HepG2 (cell line): ENCODE data around the gene PEBP1. TPM values are rescaled to one million over a fixed set of nuclear protein-coding genes. Genes with fewer than 3 reads are reported as not detected.

ENCODE experiments used
- ATF5 ChIP-seq: sonication (generic); formaldehyde crosslinking; IDR thresholded peaks from 2 replicates; pipeline ENCODE4 v1.4.0; 2020; ENCODE audit warnings: mild to moderate bottlenecking, low read depth, missing genetic modification reagents
- BCL6 ChIP-seq: IDR thresholded peaks from 2 replicates; pipeline ENCODE4 v1.6.1; 2016; ENCODE audit warnings: missing genetic modification reagents, missing compliant biosample characterization
- CREB1 ChIP-seq, 2 experiments: fragments of 450-650 bp in 1 of 2; IDR thresholded peaks; 2 replicates each; pipeline ENCODE4 v1.6.1; 2016 to 2017; ENCODE audit warnings: control low read depth in 1 of 2, mild to moderate bottlenecking in 1 of 2, missing compliant biosample characterization in 1 of 2, missing genetic modification characterization in 1 of 2
- HDAC1 ChIP-seq: sonication (generic); formaldehyde crosslinking; IDR thresholded peaks from 2 replicates; pipeline ENCODE4 v1.5.1; 2020; ENCODE audit warnings: mild to moderate bottlenecking, missing genetic modification reagents
- HIC2 ChIP-seq: sonication (generic); formaldehyde crosslinking; IDR thresholded peaks from 2 replicates; pipeline ENCODE4 v1.9.0; 2022; ENCODE audit warnings: low read depth, missing genetic modification reagents
- IRF2 ChIP-seq: IDR thresholded peaks from 2 replicates; pipeline ENCODE4 v1.6.1; 2018; ENCODE audit warnings: missing genetic modification reagents, missing compliant biosample characterization
- JUN ChIP-seq: sonication (generic); formaldehyde crosslinking; IDR thresholded peaks from 2 replicates; pipeline ENCODE4 v1.4.0; 2020; ENCODE audit warnings: mild to moderate bottlenecking, missing genetic modification reagents
- KAT2B ChIP-seq: fragments of 150-350 bp; IDR thresholded peaks from 2 replicates; pipeline ENCODE4 v1.6.1; 2014; ENCODE audit warnings: low read depth, low read length, borderline replicate concordance
- KAT8 ChIP-seq: IDR thresholded peaks from 2 replicates; pipeline ENCODE4 v1.6.1; 2016; ENCODE audit warnings: missing genetic modification reagents, missing compliant biosample characterization
- MIXL1 ChIP-seq: IDR thresholded peaks from 2 replicates; pipeline ENCODE4 v1.6.1; 2016
- NCOA2 ChIP-seq: sonication (generic); formaldehyde crosslinking; IDR thresholded peaks from 2 replicates; pipeline ENCODE4 v1.8.0; 2022; ENCODE audit warnings: inconsistent platforms
- NKX3-1 ChIP-seq: sonication (generic); formaldehyde crosslinking; IDR thresholded peaks from 2 replicates; pipeline ENCODE4 v1.5.0; 2020; ENCODE audit warnings: missing genetic modification reagents
- NR2F2 ChIP-seq: IDR thresholded peaks from 2 replicates; pipeline ENCODE4 v1.6.1; 2012; ENCODE audit warnings: low read depth, inconsistent platforms, borderline replicate concordance
- NRL ChIP-seq: sonication (generic); formaldehyde crosslinking; IDR thresholded peaks from 2 replicates; pipeline ENCODE4 v1.5.0; 2020; ENCODE audit warnings: missing genetic modification reagents, mild to moderate bottlenecking, moderate library complexity, borderline replicate concordance
- RXRB ChIP-seq: IDR thresholded peaks from 2 replicates; pipeline ENCODE4 v1.6.1; 2016; ENCODE audit warnings: borderline replicate concordance, missing genetic modification reagents, missing compliant biosample characterization
- THRA ChIP-seq: sonication (generic); formaldehyde crosslinking; IDR thresholded peaks from 2 replicates; pipeline ENCODE4 v1.4.0; 2020; ENCODE audit warnings: missing genetic modification reagents, borderline replicate concordance
- ZNF264 ChIP-seq: sonication (generic); formaldehyde crosslinking; IDR thresholded peaks from 2 replicates; pipeline ENCODE4 v1.4.0; 2020; ENCODE audit warnings: missing genetic modification reagents
- ZNF629 ChIP-seq: sonication (generic); formaldehyde crosslinking; conservative IDR thresholded peaks from 2 replicates; pipeline ENCODE4 v1.5.0; 2020; ENCODE audit warnings: missing genetic modification reagents
- ZNF674 ChIP-seq: sonication (generic); formaldehyde crosslinking; IDR thresholded peaks from 2 replicates; pipeline ENCODE4 v1.5.0; 2020; ENCODE audit warnings: low read depth, mild to moderate bottlenecking, missing genetic modification reagents
- polyA plus RNA-seq, 8 experiments: library from polyadenylated mRNA; depleted of rRNA in 3 of 8; stranded (reverse) in 7 of 8; unstranded in 1 of 8; fragments of >200 nt; fragmentation: Illumina TruSeq in 4 of 8; extraction: Trizol in 4 of 8; gene quantifications; 2 replicates each; pipeline versions ENCODE4 v1.2.1 to v1.2.3, GENCODE V29; 2011 to 2016; ENCODE audit warnings: low read depth in 4 of 8, missing spikeins in 1 of 8, mixed read lengths in 1 of 8; ENCODE audit not compliant: insufficient read depth in 1 of 8
- total RNA-seq, 5 experiments: library from RNA; depleted of rRNA; stranded (reverse); fragments of >200 nt; fragmentation: Illumina TruSeq; extraction: Trizol; gene quantifications; 2 replicates each; pipeline ENCODE4 v1.2.3, GENCODE V29; 2016; ENCODE audit warnings: low read depth in 1 of 5
- TF ChIP-seq, protein P1 (sequence below): sonication (generic); formaldehyde crosslinking; IDR thresholded peaks from 2 replicates; pipeline ENCODE4 v1.4.0; 2020; ENCODE audit warnings: missing genetic modification reagents
- TF ChIP-seq, protein P2 (sequence below): IDR thresholded peaks from 2 replicates; pipeline ENCODE4 v1.4.0; 2020; ENCODE audit warnings: mild to moderate bottlenecking, missing genetic modification reagents

PEBP1 gene
- total and polyA plus RNA-seq, 2 of the 13 experiments (the other 11 are each of a cell fraction or from before 2014, with no cell fraction given), result 538 to 1,505 TPM

GRCh38 chr12:118126119-118126757 is 9.7 kb upstream of the PEBP1 start (continued):
- TF ChIP-seq, protein P1, sequence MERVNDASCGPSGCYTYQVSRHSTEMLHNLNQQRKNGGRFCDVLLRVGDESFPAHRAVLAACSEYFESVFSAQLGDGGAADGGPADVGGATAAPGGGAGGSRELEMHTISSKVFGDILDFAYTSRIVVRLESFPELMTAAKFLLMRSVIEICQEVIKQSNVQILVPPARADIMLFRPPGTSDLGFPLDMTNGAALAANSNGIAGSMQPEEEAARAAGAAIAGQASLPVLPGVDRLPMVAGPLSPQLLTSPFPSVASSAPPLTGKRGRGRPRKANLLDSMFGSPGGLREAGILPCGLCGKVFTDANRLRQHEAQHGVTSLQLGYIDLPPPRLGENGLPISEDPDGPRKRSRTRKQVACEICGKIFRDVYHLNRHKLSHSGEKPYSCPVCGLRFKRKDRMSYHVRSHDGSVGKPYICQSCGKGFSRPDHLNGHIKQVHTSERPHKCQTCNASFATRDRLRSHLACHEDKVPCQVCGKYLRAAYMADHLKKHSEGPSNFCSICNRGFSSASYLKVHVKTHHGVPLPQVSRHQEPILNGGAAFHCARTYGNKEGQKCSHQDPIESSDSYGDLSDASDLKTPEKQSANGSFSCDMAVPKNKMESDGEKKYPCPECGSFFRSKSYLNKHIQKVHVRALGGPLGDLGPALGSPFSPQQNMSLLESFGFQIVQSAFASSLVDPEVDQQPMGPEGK (CRISPR knock-in tag), result peak; percentile 51; the same call in 1 of the 2 replicates
- TF ChIP-seq BCL6 (peak; percentile 99), ATF5 (CRISPR knock-in tag) (no peak), THRA (CRISPR knock-in tag) (peak; percentile 87; the same call in 1 of the 2 replicates), NR2F2 (peak; percentile 75), HDAC1 (CRISPR knock-in tag) (peak; percentile 77), ZNF629 (CRISPR knock-in tag) (no peak), KAT8 (peak; percentile 31; the same call in 1 of the 2 replicates), KAT2B (no peak), RXRB (peak; percentile 89), NRL (CRISPR knock-in tag) (no peak; the same call in 1 of the 2 replicates), MIXL1 (CRISPR knock-in tag) (0 out of 2 replicates have a peak, but pooled peaks have one; percentile 47), NKX3-1 (CRISPR knock-in tag) (no peak), ZNF264 (CRISPR knock-in tag) (no peak), HIC2 (CRISPR knock-in tag) (peak; percentile 77), JUN (CRISPR knock-in tag) (no peak), CREB1 (IDR thresholded peaks at IDR 0.05) (no peak), CREB1 (CRISPR knock-in tag; IDR thresholded peaks at IDR 0.05) (no peak), IRF2 (peak; percentile 50; the same call in 1 of the 2 replicates), NCOA2 (CRISPR knock-in tag) (peak; percentile 86), ZNF674 (CRISPR knock-in tag) (no peak)
- TF ChIP-seq, protein P2, sequence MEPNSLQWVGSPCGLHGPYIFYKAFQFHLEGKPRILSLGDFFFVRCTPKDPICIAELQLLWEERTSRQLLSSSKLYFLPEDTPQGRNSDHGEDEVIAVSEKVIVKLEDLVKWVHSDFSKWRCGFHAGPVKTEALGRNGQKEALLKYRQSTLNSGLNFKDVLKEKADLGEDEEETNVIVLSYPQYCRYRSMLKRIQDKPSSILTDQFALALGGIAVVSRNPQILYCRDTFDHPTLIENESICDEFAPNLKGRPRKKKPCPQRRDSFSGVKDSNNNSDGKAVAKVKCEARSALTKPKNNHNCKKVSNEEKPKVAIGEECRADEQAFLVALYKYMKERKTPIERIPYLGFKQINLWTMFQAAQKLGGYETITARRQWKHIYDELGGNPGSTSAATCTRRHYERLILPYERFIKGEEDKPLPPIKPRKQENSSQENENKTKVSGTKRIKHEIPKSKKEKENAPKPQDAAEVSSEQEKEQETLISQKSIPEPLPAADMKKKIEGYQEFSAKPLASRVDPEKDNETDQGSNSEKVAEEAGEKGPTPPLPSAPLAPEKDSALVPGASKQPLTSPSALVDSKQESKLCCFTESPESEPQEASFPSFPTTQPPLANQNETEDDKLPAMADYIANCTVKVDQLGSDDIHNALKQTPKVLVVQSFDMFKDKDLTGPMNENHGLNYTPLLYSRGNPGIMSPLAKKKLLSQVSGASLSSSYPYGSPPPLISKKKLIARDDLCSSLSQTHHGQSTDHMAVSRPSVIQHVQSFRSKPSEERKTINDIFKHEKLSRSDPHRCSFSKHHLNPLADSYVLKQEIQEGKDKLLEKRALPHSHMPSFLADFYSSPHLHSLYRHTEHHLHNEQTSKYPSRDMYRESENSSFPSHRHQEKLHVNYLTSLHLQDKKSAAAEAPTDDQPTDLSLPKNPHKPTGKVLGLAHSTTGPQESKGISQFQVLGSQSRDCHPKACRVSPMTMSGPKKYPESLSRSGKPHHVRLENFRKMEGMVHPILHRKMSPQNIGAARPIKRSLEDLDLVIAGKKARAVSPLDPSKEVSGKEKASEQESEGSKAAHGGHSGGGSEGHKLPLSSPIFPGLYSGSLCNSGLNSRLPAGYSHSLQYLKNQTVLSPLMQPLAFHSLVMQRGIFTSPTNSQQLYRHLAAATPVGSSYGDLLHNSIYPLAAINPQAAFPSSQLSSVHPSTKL (CRISPR knock-in tag), result peak; percentile 87
